GM19099 (cell line): Measurements from ENCODE around the gene ATP2B3.
A peak's percentile ranks its signal among the peaks of the same experiment; 100 is the strongest.

Experiments used
- POLR2A ChIP-seq: IDR thresholded peaks from 3 replicates; pipeline ENCODE4 v1.6.1; 2011; ENCODE audit warnings: low read depth; ENCODE audit not compliant: insufficient read length; ENCODE audit errors: extremely low read depth

The ATP2B3 gene

GRCh38 chrX:153596981-153597750 is 79.7 kb downstream of the ATP2B3 start:
- no peak for TF ChIP-seq POLR2A

GRCh38 chrX:153598541-153599191 is 81.2 kb downstream of the ATP2B3 start, which contains the start of gene CCNQ:
Gene CCNQ, minus strand, starts transcription at chrX:153599139. Its CDS starts 66 bp downstream, at chrX:153599073.
- TF ChIP-seq POLR2A, result peak; percentile 69

- TF ChIP-seq POLR2A, result no peak
Measured at GRCh38 chrX:153599192-153600031, 82.0 kb downstream of the ATP2B3 start.

- TF ChIP-seq POLR2A, result no peak
Measured at GRCh38 chrX:153600032-153600373, 82.6 kb downstream of the ATP2B3 start.

GRCh38 chrX:153600921-153601320 is 83.5 kb downstream of the ATP2B3 start:
- no peak for TF ChIP-seq POLR2A

- no peak for TF ChIP-seq POLR2A
Measured at GRCh38 chrX:153601511-153602110, 84.2 kb downstream of the ATP2B3 start.

- no peak for TF ChIP-seq POLR2A
Measured at GRCh38 chrX:153602601-153603000, 85.2 kb downstream of the ATP2B3 start.

GRCh38 chrX:153603131-153603656 is 85.8 kb downstream of the ATP2B3 start:
- TF ChIP-seq POLR2A, result no peak

GRCh38 chrX:153606503-153606902 is 89.1 kb downstream of the ATP2B3 start:
- no peak for TF ChIP-seq POLR2A

GRCh38 chrX:153608376-153608775 is 90.9 kb downstream of the ATP2B3 start:
- TF ChIP-seq POLR2A, result no peak

- TF ChIP-seq POLR2A, result no peak
Measured at GRCh38 chrX:153608806-153609205, 91.4 kb downstream of the ATP2B3 start.

- TF ChIP-seq POLR2A, result no peak
Measured at GRCh38 chrX:153609917-153610835, 92.7 kb downstream of the ATP2B3 start.

GRCh38 chrX:153610836-153611213 is 93.4 kb downstream of the ATP2B3 start:
- TF ChIP-seq POLR2A, result no peak
